ENCODE data around the gene CASZ1. TPM values are rescaled to one million over a fixed set of nuclear protein-coding genes. Genes with fewer than 3 reads are reported as not detected.

CASZ1 gene
- total RNA-seq, 1 donor from 2014 or later = 4.0 TPM

DNA sequence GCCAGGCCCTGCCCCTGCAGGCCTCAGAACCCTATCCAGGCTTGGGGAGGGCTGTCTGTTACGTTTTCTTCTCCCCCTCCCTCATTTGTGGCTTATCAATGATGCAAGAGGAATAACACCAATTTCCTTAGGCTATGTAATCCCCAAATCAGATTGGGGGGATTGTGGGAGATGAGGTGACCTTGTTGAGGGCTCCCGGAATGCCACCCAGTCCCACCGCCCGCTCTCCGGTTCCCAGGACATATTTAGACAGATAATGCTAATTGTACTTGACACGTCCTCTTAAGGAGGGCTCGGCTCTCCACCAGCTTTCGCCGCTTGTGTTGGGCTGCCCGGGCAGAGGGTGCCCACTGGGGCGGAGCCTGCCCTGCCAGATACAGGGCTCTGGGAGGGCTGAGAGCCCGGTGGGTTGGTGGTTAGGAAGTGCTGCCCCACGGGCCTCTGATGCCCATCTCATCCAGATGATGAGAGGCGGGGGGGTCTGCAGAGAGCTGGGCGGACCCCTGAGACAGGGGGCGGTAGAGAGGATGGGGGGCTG, 90.0 kb downstream of the CASZ1 start:
- Histone ChIP-seq H3K4me1 (ENCODE audit: insufficient read depth, low read length) (no peaks in the 10 kb centered on the region), H3K36me3 (ENCODE audit: insufficient read depth, low read length) (no peaks in the 10 kb centered on the region), H3K9me3 (ENCODE audit: insufficient read depth, low read depth, low read length) (no peaks in the 10 kb centered on the region), H3K27me3 (ENCODE audit: insufficient read depth, low read length) (peaks cover 51% of the 10 kb centered on the region), H3K4me3 (ENCODE audit: insufficient read depth, low read depth, low read length) (no peak overlapping the region), H3K4me2 (ENCODE audit: low read length) (no peak overlapping the region), H2AFZ (ENCODE audit: low read depth, low read length) (no peak overlapping the region), H4K20me1 (ENCODE audit: insufficient read depth, low read length) (no peaks in the 10 kb centered on the region), H3K79me2 (ENCODE audit: insufficient read depth, low read length) (no peaks in the 10 kb centered on the region), H3K27ac (ENCODE audit: low read depth, low read length) (no peak overlapping the region), H3K9ac (ENCODE audit: low read length) (no peak overlapping the region)
- no peak overlapping the region for H3K27ac Mint-ChIP-seq (ENCODE audit: unreplicated experiment)
- FAIRE-seq = no peak
- H3K4me1 Mint-ChIP-seq (ENCODE audit: low read depth, unreplicated experiment) = peaks cover 2% of the 10 kb centered on the region
- no peak for DNase-seq (ENCODE audit: low read depth)
- peaks cover 64% of the 10 kb centered on the region for H3K27me3 Mint-ChIP-seq (ENCODE audit: low read depth, unreplicated experiment)
- H3K9me3 Mint-ChIP-seq (ENCODE audit: unreplicated experiment) = peaks cover 4% of the 10 kb centered on the region
- TF ChIP-seq, protein P1, sequence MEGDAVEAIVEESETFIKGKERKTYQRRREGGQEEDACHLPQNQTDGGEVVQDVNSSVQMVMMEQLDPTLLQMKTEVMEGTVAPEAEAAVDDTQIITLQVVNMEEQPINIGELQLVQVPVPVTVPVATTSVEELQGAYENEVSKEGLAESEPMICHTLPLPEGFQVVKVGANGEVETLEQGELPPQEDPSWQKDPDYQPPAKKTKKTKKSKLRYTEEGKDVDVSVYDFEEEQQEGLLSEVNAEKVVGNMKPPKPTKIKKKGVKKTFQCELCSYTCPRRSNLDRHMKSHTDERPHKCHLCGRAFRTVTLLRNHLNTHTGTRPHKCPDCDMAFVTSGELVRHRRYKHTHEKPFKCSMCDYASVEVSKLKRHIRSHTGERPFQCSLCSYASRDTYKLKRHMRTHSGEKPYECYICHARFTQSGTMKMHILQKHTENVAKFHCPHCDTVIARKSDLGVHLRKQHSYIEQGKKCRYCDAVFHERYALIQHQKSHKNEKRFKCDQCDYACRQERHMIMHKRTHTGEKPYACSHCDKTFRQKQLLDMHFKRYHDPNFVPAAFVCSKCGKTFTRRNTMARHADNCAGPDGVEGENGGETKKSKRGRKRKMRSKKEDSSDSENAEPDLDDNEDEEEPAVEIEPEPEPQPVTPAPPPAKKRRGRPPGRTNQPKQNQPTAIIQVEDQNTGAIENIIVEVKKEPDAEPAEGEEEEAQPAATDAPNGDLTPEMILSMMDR (IDR thresholded peaks at IDR 0.05; ENCODE audit: insufficient read depth, low read depth, low read length) = no peak
- no peak for TF ChIP-seq EZH2 (IDR thresholded peaks at IDR 0.05; ENCODE audit: insufficient read depth, low read length)
- no peak overlapping the region for H3K4me3 Mint-ChIP-seq (ENCODE audit: unreplicated experiment)
- H3K36me3 Mint-ChIP-seq (ENCODE audit: low read depth, unreplicated experiment) = peaks cover 4% of the 10 kb centered on the region

DNA sequence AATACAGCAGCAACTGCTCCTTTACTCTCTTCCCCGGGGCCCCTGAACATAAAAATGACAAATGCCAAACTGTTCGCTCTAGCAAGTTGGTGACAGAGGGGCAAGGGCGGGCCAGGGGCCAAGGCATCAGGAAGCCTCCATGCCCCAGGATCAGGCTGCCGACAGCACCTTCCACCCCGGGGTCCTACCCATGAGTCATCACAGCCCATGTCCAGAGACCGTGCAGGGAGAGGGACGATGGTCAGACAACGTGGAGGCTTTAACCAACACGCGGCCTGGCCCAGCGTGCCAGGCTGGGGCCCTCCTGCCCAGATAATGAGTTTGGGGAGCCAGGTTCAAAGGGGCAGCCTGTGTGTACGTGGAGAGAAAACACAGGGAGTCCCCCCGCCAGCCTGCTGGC, 90.5 kb downstream of the CASZ1 start:
- no peaks in the 10 kb centered on the region for H3K4me1 ChIP-seq (ENCODE audit: insufficient read depth, low read length)
- no peaks in the 10 kb centered on the region for H3K36me3 ChIP-seq (ENCODE audit: insufficient read depth, low read length)
- no peak overlapping the region for H3K4me3 ChIP-seq (ENCODE audit: insufficient read depth, low read depth, low read length)
- DNase-seq (ENCODE audit: low read depth) (no peak), FAIRE-seq (no peak)
- no peak overlapping the region for H3K4me2 ChIP-seq (ENCODE audit: low read length)
- Mint-ChIP-seq H3K27me3 (ENCODE audit: low read depth, unreplicated experiment) (peaks cover 68% of the 10 kb centered on the region), H3K36me3 (ENCODE audit: low read depth, unreplicated experiment) (peaks cover 4% of the 10 kb centered on the region), H3K27ac (ENCODE audit: unreplicated experiment) (no peak overlapping the region), H3K9me3 (ENCODE audit: unreplicated experiment) (peaks cover 4% of the 10 kb centered on the region), H3K4me1 (ENCODE audit: low read depth, unreplicated experiment) (peaks cover 2% of the 10 kb centered on the region), H3K4me3 (ENCODE audit: unreplicated experiment) (no peak overlapping the region)
- H3K27me3 ChIP-seq (ENCODE audit: insufficient read depth, low read length) = peaks cover 53% of the 10 kb centered on the region
- no peaks in the 10 kb centered on the region for H3K79me2 ChIP-seq (ENCODE audit: insufficient read depth, low read length)
- no peaks in the 10 kb centered on the region for H4K20me1 ChIP-seq (ENCODE audit: insufficient read depth, low read length)
- no peak overlapping the region for H3K27ac ChIP-seq (ENCODE audit: low read depth, low read length)
- no peak overlapping the region for H2AFZ ChIP-seq (ENCODE audit: low read depth, low read length)
- H3K9ac ChIP-seq (ENCODE audit: low read length) = no peak overlapping the region
- TF ChIP-seq, protein P1 (IDR thresholded peaks at IDR 0.05; ENCODE audit: insufficient read depth, low read depth, low read length) = no peak
- TF ChIP-seq EZH2 (IDR thresholded peaks at IDR 0.05; ENCODE audit: insufficient read depth, low read length) = no peak
- no peaks in the 10 kb centered on the region for H3K9me3 ChIP-seq (ENCODE audit: insufficient read depth, low read depth, low read length)

DNA sequence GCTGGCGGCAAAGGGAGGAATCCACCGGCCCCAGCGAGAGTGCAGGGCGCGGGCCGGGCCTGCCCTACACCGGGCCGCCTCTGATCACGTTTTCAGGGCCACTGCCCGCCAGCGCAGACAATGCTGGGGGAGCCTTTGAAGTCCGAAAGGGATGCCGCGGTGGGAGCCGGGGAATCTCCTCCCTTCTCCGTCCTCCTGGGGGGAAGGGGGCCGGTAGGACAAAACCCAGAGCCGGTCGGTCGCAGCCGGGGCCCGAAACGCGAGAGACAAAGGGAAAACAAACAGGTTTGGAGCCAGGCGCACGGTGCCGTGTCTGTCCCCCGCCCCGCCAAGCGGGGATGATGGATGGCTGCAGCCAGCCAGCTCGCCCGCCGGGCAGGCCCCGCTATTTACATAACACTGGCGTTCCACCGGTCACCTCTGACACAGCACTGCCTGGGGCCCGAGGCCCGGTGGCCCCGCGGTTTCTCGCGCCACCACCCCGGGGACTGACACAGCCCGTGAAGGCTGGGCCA, 92.0 kb downstream of the CASZ1 start:
- TF ChIP-seq EZH2 (IDR thresholded peaks at IDR 0.05; ENCODE audit: insufficient read depth, low read length) = peak; percentile 54
- TF ChIP-seq, protein P1 (IDR thresholded peaks at IDR 0.05; ENCODE audit: insufficient read depth, low read depth, low read length) = no peak
- no peak overlapping the region for H3K27ac Mint-ChIP-seq (ENCODE audit: unreplicated experiment)
- DNase-seq (ENCODE audit: low read depth) = no peak

More for the DNA sequence above, 92.0 kb downstream of the CASZ1 start:
- H3K79me2 ChIP-seq (ENCODE audit: insufficient read depth, low read length) = no peaks in the 10 kb centered on the region
- H3K36me3 ChIP-seq (ENCODE audit: insufficient read depth, low read length) = no peaks in the 10 kb centered on the region
- H3K4me1 ChIP-seq (ENCODE audit: insufficient read depth, low read length) = no peaks in the 10 kb centered on the region
- H3K27me3 ChIP-seq (ENCODE audit: insufficient read depth, low read length) = peaks cover 58% of the 10 kb centered on the region
- peaks cover 7% of the 10 kb centered on the region for H3K4me1 Mint-ChIP-seq (ENCODE audit: low read depth, unreplicated experiment)
- H3K9me3 ChIP-seq (ENCODE audit: insufficient read depth, low read depth, low read length) = no peaks in the 10 kb centered on the region
- H3K9ac ChIP-seq (ENCODE audit: low read length) = no peak overlapping the region
- H3K36me3 Mint-ChIP-seq (ENCODE audit: low read depth, unreplicated experiment) = peaks cover 6% of the 10 kb centered on the region
- H2AFZ ChIP-seq (ENCODE audit: low read depth, low read length) = peak overlapping the region; percentile 47
- no peak overlapping the region for H3K27ac ChIP-seq (ENCODE audit: low read depth, low read length)
- no peak for FAIRE-seq
- H3K9me3 Mint-ChIP-seq (ENCODE audit: unreplicated experiment) = peaks cover 4% of the 10 kb centered on the region
- H3K4me3 Mint-ChIP-seq (ENCODE audit: unreplicated experiment) = no peak overlapping the region
- no peaks in the 10 kb centered on the region for H4K20me1 ChIP-seq (ENCODE audit: insufficient read depth, low read length)
- peak overlapping the region; percentile 60 for H3K4me2 ChIP-seq (ENCODE audit: low read length)
- H3K4me3 ChIP-seq (ENCODE audit: insufficient read depth, low read depth, low read length) = no peak overlapping the region
- H3K27me3 Mint-ChIP-seq (ENCODE audit: low read depth, unreplicated experiment) = peaks cover 77% of the 10 kb centered on the region
